ENCODE data around the gene PPP1R9A. TPM values are rescaled to one million over a fixed set of nuclear protein-coding genes. Genes with fewer than 3 reads are reported as not detected.

Gene PPP1R9A
- total RNA-seq, 1 experiment from 2014 or later, result 13.5 TPM

GRCh38 chr7:94949532-94949931 lies 42.1 kb downstream of the PPP1R9A start:
- no peak overlapping the region for H3K27ac ChIP-seq (ENCODE audit: low read depth, low read length)
- DNase-seq (ENCODE audit: low read depth, low spot score) (no peak), ATAC-seq (no peak)
- no peak overlapping the region for H3K4me3 ChIP-seq (replicated peaks in 1 of 2; ENCODE audit: low read depth in 1 of 2, low read length in 2 of 2)
- H3K9ac ChIP-seq (ENCODE audit: low read length), result no peak overlapping the region
- H3K79me2 ChIP-seq (ENCODE audit: insufficient read depth, low read length), result no peaks in the 10 kb centered on the region
- H3K9me3 ChIP-seq (ENCODE audit: control insufficient read depth in 1 of 2, insufficient read depth in 1 of 2, low read depth in 1 of 2, low read length in 2 of 2), result no peaks in the 10 kb centered on the region
- no peaks in the 10 kb centered on the region for H3K27me3 ChIP-seq (ENCODE audit: insufficient read depth, low read length)
- CTCF ChIA-PET, result no interaction called here
- H3K9me2 ChIP-seq (ENCODE audit: insufficient read depth), result no peaks in the 10 kb centered on the region; the same call in 1 of the 2 replicates
- H3K4me1 ChIP-seq (ENCODE audit: control insufficient read depth in 1 of 2, insufficient read depth in 2 of 2, low read length in 2 of 2), result peaks cover 0 to 4% of the 10 kb centered on the region in 2 experiments; a peak in 1 of 4 replicates
- no peak for TF ChIP-seq ELF1 (IDR thresholded peaks at IDR 0.05; ENCODE audit: borderline replicate concordance, low read depth)
- TF ChIP-seq EGR1 (IDR thresholded peaks at IDR 0.05; ENCODE audit: low read depth), result no peak
- no peak for TF ChIP-seq EZH2phosphoT487 (IDR thresholded peaks at IDR 0.05; ENCODE audit: borderline replicate concordance)
- TF ChIP-seq FOSL1 (IDR thresholded peaks at IDR 0.05; ENCODE audit: low read depth), result no peak
- no peak for TF ChIP-seq YY1 (IDR thresholded peaks at IDR 0.05; ENCODE audit: extremely low read depth, insufficient replicate concordance, low read depth, low read length)
- no peak for TF ChIP-seq SRF (IDR thresholded peaks at IDR 0.05; ENCODE audit: low read depth)
- H3K4me2 ChIP-seq (ENCODE audit: low read length), result no peak overlapping the region
- no peak overlapping the region for H2AFZ ChIP-seq (ENCODE audit: low read depth, low read length, poor library complexity, severe bottlenecking)
- RAD21 ChIA-PET (ENCODE audit: low non-redundant PET in 1 of 2, low total read pairs in 2 of 2, uncharacterized antibody in 2 of 2, unreplicated experiment in 2 of 2), result no interaction called here
- H4K20me1 ChIP-seq (ENCODE audit: insufficient read depth), result no peaks in the 10 kb centered on the region
- POLR2A ChIA-PET, result no interaction called here
- intact Hi-C loops (cut with micrococcal nuclease), result no loop called here
- no peaks in the 10 kb centered on the region for H3K36me3 ChIP-seq (ENCODE audit: control insufficient read depth in 1 of 2, insufficient read depth in 2 of 2, low read length in 2 of 2)
- BruUV-seq (replicated peaks), result no TSS peak

DNA sequence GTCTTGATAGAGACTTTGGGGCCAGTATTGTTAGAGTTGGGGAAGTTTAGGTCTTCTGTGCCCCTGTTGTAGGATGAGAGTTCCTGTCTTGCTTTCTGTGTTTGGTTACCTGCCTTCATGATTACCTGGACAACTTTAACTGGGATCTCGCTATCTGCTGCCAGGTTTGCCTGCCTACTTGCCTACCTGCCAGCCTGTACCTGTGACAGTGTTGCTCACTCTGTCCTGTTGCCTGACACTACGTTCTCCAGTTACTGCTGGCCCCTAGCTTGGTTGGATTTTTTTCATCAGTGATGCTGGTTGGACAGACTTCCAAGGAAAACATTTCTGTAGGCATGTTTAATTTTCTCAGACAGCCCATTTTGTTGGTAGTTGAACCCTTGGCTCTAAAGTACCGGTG lies 48.4 kb downstream of the PPP1R9A start:
- Histone ChIP-seq H3K4me2 (ENCODE audit: low read length) (no peak overlapping the region), H2AFZ (ENCODE audit: low read depth, low read length, poor library complexity, severe bottlenecking) (no peak overlapping the region), H3K4me1 (ENCODE audit: control insufficient read depth in 1 of 2, insufficient read depth in 2 of 2, low read length in 2 of 2) (no peaks in the 10 kb centered on the region), H3K4me3 (replicated peaks in 1 of 2; ENCODE audit: low read depth in 1 of 2, low read length in 2 of 2) (no peak overlapping the region), H4K20me1 (ENCODE audit: insufficient read depth) (no peaks in the 10 kb centered on the region), H3K9me2 (ENCODE audit: insufficient read depth) (no peaks in the 10 kb centered on the region), H3K9me3 (ENCODE audit: control insufficient read depth in 1 of 2, insufficient read depth in 1 of 2, low read depth in 1 of 2, low read length in 2 of 2) (no peaks in the 10 kb centered on the region), H3K27ac (ENCODE audit: low read depth, low read length) (no peak overlapping the region), H3K36me3 (ENCODE audit: control insufficient read depth in 1 of 2, insufficient read depth in 2 of 2, low read length in 2 of 2) (no peaks in the 10 kb centered on the region), H3K9ac (ENCODE audit: low read length) (no peak overlapping the region), H3K79me2 (ENCODE audit: insufficient read depth, low read length) (no peaks in the 10 kb centered on the region), H3K27me3 (ENCODE audit: insufficient read depth, low read length) (no peaks in the 10 kb centered on the region)
- BruUV-seq (replicated peaks), result no TSS peak
- POLR2A ChIA-PET, result no interaction called here
- TF ChIP-seq CBX3 (IDR thresholded peaks at IDR 0.05; ENCODE audit: low read depth) (no peak), FOSL1 (IDR thresholded peaks at IDR 0.05; ENCODE audit: low read depth) (no peak), ZFX (IDR thresholded peaks at IDR 0.05) (no peak), REST (IDR thresholded peaks at IDR 0.05; ENCODE audit: low read depth) (no peak), MAX (IDR thresholded peaks at IDR 0.05) (no peak), POLR2AphosphoS5 (IDR thresholded peaks at IDR 0.05; ENCODE audit: low read depth, low read length) (no peak), YY1 (IDR thresholded peaks at IDR 0.05; ENCODE audit: extremely low read depth, insufficient replicate concordance, low read depth, low read length) (no peak), CEBPB (IDR thresholded peaks at IDR 0.05; ENCODE audit: low read depth) (no peak), SP1 (IDR thresholded peaks at IDR 0.05; ENCODE audit: low read depth) (no peak), JUND (IDR thresholded peaks at IDR 0.05) (no peak), RAD21 (IDR thresholded peaks at IDR 0.05; ENCODE audit: low read depth) (no peak)
- TF ChIP-seq, protein P1, sequence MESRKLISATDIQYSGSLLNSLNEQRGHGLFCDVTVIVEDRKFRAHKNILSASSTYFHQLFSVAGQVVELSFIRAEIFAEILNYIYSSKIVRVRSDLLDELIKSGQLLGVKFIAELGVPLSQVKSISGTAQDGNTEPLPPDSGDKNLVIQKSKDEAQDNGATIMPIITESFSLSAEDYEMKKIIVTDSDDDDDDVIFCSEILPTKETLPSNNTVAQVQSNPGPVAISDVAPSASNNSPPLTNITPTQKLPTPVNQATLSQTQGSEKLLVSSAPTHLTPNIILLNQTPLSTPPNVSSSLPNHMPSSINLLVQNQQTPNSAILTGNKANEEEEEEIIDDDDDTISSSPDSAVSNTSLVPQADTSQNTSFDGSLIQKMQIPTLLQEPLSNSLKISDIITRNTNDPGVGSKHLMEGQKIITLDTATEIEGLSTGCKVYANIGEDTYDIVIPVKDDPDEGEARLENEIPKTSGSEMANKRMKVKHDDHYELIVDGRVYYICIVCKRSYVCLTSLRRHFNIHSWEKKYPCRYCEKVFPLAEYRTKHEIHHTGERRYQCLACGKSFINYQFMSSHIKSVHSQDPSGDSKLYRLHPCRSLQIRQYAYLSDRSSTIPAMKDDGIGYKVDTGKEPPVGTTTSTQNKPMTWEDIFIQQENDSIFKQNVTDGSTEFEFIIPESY (IDR thresholded peaks at IDR 0.05; ENCODE audit: extremely low read depth, insufficient replicate concordance, low read length), result no peak
- CTCF ChIA-PET, result no interaction called here
- RAD21 ChIA-PET (ENCODE audit: low non-redundant PET in 1 of 2, low total read pairs in 2 of 2, uncharacterized antibody in 2 of 2, unreplicated experiment in 2 of 2), result no interaction called here
- no peak for ATAC-seq
- DNase-seq (ENCODE audit: low read depth, low spot score), result no peak
- intact Hi-C loops (cut with micrococcal nuclease), result no loop called here
